GM12892 (cell line): ENCODE results near the gene UVRAG.

ENCODE experiments used
- POLR2A ChIP-seq: IDR thresholded peaks from 2 replicates; pipeline ENCODE4 v1.6.1; 2011; ENCODE audit warnings: low read depth, low read length, control low read depth
- POLR2AphosphoS5 ChIP-seq: IDR thresholded peaks from 2 replicates; pipeline ENCODE4 v1.6.1; 2011; ENCODE audit warnings: low read depth, low read length, control low read depth
- TAF1 ChIP-seq: IDR thresholded peaks from 2 replicates; pipeline ENCODE4 v1.6.1; 2011; ENCODE audit warnings: low read depth, mild to moderate bottlenecking, control low read depth, low read length, borderline replicate concordance

- TF ChIP-seq POLR2A (no peak), POLR2AphosphoS5 (no peak), TAF1 (no peak)
Observed at GRCh38 chr11:75939992-75940391, 125.0 kb downstream of the UVRAG start.
